Astrocyte (in vitro differentiated cells and primary cell): ENCODE measurements around the gene EME1. TPM values are rescaled to one million over a fixed set of nuclear protein-coding genes. Genes with fewer than 3 reads are reported as not detected.
A peak's percentile ranks its signal among the peaks of the same experiment; 100 is the strongest.

Experiments used
- DNase-seq: peaks from one replicate; pipeline ENCODE4 v3.0.0-alpha.2; 2010; ENCODE audit warnings: low read depth
- FAIRE-seq: peaks from 2 replicates; lab custom pipeline; 2011; peaks lifted over from hg19 to GRCh38; lab: Jason Lieb, UNC
- H2AFZ ChIP-seq: 2 replicates; pipeline ENCODE4 v1.6.0; 2012; ENCODE audit warnings: low read depth, low read length, inconsistent platforms
- H3K27ac ChIP-seq: 2 replicates; pipeline ENCODE4 v1.5.1; 2011; ENCODE audit warnings: low read depth, low read length, inconsistent platforms
- H3K27me3 ChIP-seq: 2 replicates; pipeline ENCODE4 v1.6.0; 2011; ENCODE audit warnings: low read length, inconsistent platforms; ENCODE audit not compliant: insufficient read depth
- H3K36me3 ChIP-seq: 2 replicates; pipeline ENCODE4 v1.5.1; 2011; ENCODE audit warnings: low read length, inconsistent platforms; ENCODE audit not compliant: insufficient read depth
- H3K4me1 ChIP-seq: 2 replicates; pipeline ENCODE4 v1.5.1; 2011; ENCODE audit warnings: low read length, inconsistent platforms; ENCODE audit not compliant: insufficient read depth
- H3K4me2 ChIP-seq: 2 replicates; pipeline ENCODE4 v1.6.0; 2012; ENCODE audit warnings: low read length, inconsistent platforms
- H3K4me3 ChIP-seq: 2 replicates; pipeline ENCODE4 v1.5.1; 2011; ENCODE audit warnings: low read depth, mild to moderate bottlenecking, low read length, inconsistent platforms; ENCODE audit not compliant: insufficient read depth
- H3K79me2 ChIP-seq: 2 replicates; pipeline ENCODE4 v1.6.0; 2012; ENCODE audit warnings: mild to moderate bottlenecking, low read length, inconsistent platforms; ENCODE audit not compliant: insufficient read depth
- H3K9ac ChIP-seq: 2 replicates; pipeline ENCODE4 v1.6.0; 2012; ENCODE audit warnings: mild to moderate bottlenecking, low read length, inconsistent platforms
- H3K9me3 ChIP-seq: 2 replicates; pipeline ENCODE4 v1.5.1; 2012; ENCODE audit warnings: low read depth, mild to moderate bottlenecking, low read length, inconsistent platforms; ENCODE audit not compliant: insufficient read depth
- H4K20me1 ChIP-seq: 2 replicates; pipeline ENCODE4 v1.6.0; 2012; ENCODE audit warnings: low read length, inconsistent platforms; ENCODE audit not compliant: insufficient read depth
- H3K27ac Mint-ChIP-seq: one replicate; pipeline ENCODE4 v1.8.0; 2021; ENCODE audit warnings: mild to moderate bottlenecking, mixed read lengths; ENCODE audit not compliant: unreplicated experiment
- H3K27me3 Mint-ChIP-seq: one replicate; pipeline ENCODE4 v1.8.0; 2021; ENCODE audit warnings: low read depth, mixed read lengths; ENCODE audit not compliant: unreplicated experiment
- H3K36me3 Mint-ChIP-seq: one replicate; pipeline ENCODE4 v1.8.0; 2021; ENCODE audit warnings: low read depth, mixed read lengths; ENCODE audit not compliant: unreplicated experiment
- H3K4me1 Mint-ChIP-seq: one replicate; pipeline ENCODE4 v1.8.0; 2021; ENCODE audit warnings: low read depth, mixed read lengths; ENCODE audit not compliant: unreplicated experiment
- H3K4me3 Mint-ChIP-seq: one replicate; pipeline ENCODE4 v1.8.0; 2021; ENCODE audit warnings: mild to moderate bottlenecking, moderate library complexity, mixed read lengths; ENCODE audit not compliant: unreplicated experiment
- H3K9me3 Mint-ChIP-seq: one replicate; pipeline ENCODE4 v1.8.0; 2021; ENCODE audit warnings: mild to moderate bottlenecking, mixed read lengths; ENCODE audit not compliant: unreplicated experiment
- CTCF ChIP-seq: IDR thresholded peaks from 2 replicates; pipeline ENCODE4 v1.5.1; 2011; ENCODE audit warnings: low read depth, mild to moderate bottlenecking, inconsistent platforms, low read length, moderate library complexity; ENCODE audit not compliant: insufficient read depth
- EZH2 ChIP-seq: IDR thresholded peaks from 2 replicates; pipeline ENCODE4 v1.6.1; 2012; ENCODE audit warnings: mild to moderate bottlenecking, low read length, inconsistent platforms; ENCODE audit not compliant: insufficient read depth
- total RNA-seq: library from RNA; stranded (reverse); gene quantifications from 2 replicates; pipeline ENCODE4 v1.2.1, GENCODE V29; 2021

EME1 gene
- total RNA-seq, 1 donor from 2014 or later, result 3.1 TPM

- Histone ChIP-seq H3K36me3 (no peaks in the 10 kb centered on the region), H4K20me1 (peaks cover 30% of the 10 kb centered on the region), H3K4me2 (peak overlapping the region; percentile 89), H3K79me2 (peaks cover 43% of the 10 kb centered on the region), H3K4me3 (peak overlapping the region; percentile 96), H3K27ac (peak overlapping the region; percentile 20), H3K9me3 (no peaks in the 10 kb centered on the region), H3K4me1 (peaks cover 27% of the 10 kb centered on the region), H2AFZ (peak overlapping the region; percentile 70), H3K9ac (peak overlapping the region; percentile 89), H3K27me3 (peaks cover 2% of the 10 kb centered on the region)
- peak overlapping the region; percentile 94 for H3K4me3 Mint-ChIP-seq
- H3K36me3 Mint-ChIP-seq, result peaks cover 2% of the 10 kb centered on the region
- peak overlapping the region; percentile 62 for H3K27ac Mint-ChIP-seq
- H3K27me3 Mint-ChIP-seq, result no peaks in the 10 kb centered on the region
- no peaks in the 10 kb centered on the region for H3K9me3 Mint-ChIP-seq
- no peak for TF ChIP-seq EZH2
- no peak for TF ChIP-seq CTCF
- peaks cover 18% of the 10 kb centered on the region for H3K4me1 Mint-ChIP-seq
- no peak for FAIRE-seq
- DNase-seq, result no peak
Observed at GRCh38 chr17:50346313-50347116, 26.5 kb upstream of the EME1 start.

DNA sequence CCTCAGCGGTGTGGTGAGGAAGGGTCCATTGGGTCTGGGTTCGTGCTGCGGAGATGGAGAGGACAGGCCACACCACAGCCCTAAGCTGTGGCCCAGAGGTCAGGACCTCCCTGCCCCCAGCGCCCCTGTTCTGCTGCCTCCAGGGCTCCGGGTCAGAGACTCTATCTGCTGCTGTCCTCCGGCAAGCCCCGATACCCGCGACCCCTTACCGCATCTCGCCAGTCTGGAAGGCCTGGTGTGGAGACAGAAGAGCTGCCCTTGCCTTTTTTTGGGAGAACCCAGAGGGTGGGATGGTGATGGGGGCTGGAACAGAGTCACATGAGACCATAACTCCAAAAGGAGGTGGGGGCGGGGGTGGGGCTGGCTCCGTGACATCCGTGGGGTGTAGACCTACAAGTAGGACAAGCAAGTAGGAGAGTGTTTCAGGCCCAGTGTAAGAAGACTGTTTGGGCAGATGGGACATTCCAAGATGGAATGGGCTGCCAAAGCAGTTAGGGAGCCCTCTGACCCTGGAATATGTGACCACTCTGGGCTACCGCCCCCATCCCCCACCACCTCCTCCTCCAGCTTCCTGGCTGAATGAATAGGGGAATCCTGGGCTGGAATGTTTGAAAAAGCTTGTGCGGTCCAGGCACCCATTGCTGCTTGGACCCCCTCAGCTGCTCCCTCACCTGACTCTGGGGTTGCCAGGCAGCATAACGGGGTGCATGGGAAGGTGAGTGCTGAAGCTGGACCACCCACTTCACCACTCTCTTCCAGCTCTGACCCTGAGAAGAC, 25.7 kb upstream of the EME1 start:
- DNase-seq (no peak), FAIRE-seq (no peak)
- peak overlapping the region; percentile 89 for H3K4me2 ChIP-seq
- no peak overlapping the region for H2AFZ ChIP-seq
- H3K79me2 ChIP-seq, result peaks cover 43% of the 10 kb centered on the region
- H3K9ac ChIP-seq, result peak overlapping the region; percentile 89
- Mint-ChIP-seq H3K27ac (peak overlapping the region; percentile 62), H3K36me3 (peaks cover 7% of the 10 kb centered on the region), H3K4me1 (peaks cover 18% of the 10 kb centered on the region), H3K27me3 (no peaks in the 10 kb centered on the region), H3K4me3 (peak overlapping the region; percentile 94), H3K9me3 (no peaks in the 10 kb centered on the region)
- peaks cover 38% of the 10 kb centered on the region for H4K20me1 ChIP-seq
- H3K27me3 ChIP-seq, result peaks cover 2% of the 10 kb centered on the region
- H3K27ac ChIP-seq, result peak overlapping the region; percentile 20
- TF ChIP-seq EZH2 (no peak), CTCF (no peak)
- no peaks in the 10 kb centered on the region for H3K36me3 ChIP-seq
- H3K9me3 ChIP-seq, result no peaks in the 10 kb centered on the region
- H3K4me3 ChIP-seq, result peak overlapping the region; percentile 96
- peaks cover 27% of the 10 kb centered on the region for H3K4me1 ChIP-seq
